Measurements from ENCODE around the gene IL20RA. TPM values are rescaled to one million over a fixed set of nuclear protein-coding genes. Genes with fewer than 3 reads are reported as not detected.

The IL20RA gene
- total RNA-seq, 1 experiment from 2014 or later, result 0.14 TPM

Other genes starting within 250 kb of the IL20RA start
- gene PEX7, start 222.4 kb downstream of the IL20RA start, total RNA-seq (2014; rRNA removed; shearing (Covaris generic)), result 7.2 and 8.2 TPM in 2 replicates
- not detected in 2 replicates for gene SLC35D3, start 122.7 kb downstream of the IL20RA start, total RNA-seq (2014; rRNA removed; shearing (Covaris generic))
- gene IL22RA2, start 128.7 kb upstream of the IL20RA start, total RNA-seq (2014; rRNA removed; shearing (Covaris generic)), result not detected in 2 replicates
- 21.9 and 39.1 TPM in 2 replicates for gene IFNGR1, start 174.4 kb upstream of the IL20RA start, total RNA-seq (2014; rRNA removed; shearing (Covaris generic))

All from H4 (cell line).